Esophagus squamous epithelium (tissue), 5 donors: ENCODE results near the gene INPPL1. TPM values are rescaled to one million over a fixed set of nuclear protein-coding genes. Genes with fewer than 3 reads are reported as not detected.

ENCODE experiments used
- DNase-seq: peaks from one replicate; lab custom pipeline; 2025; lab: John Stamatoyannopoulos, UW
- H3K27ac ChIP-seq, 4 donors: fragments of 200-600 bp; sonication (generic); one replicate each; pipeline ENCODE4 v1.5.1; 2016 to 2019; ENCODE audit warnings: mild to moderate bottlenecking in 1 of 4
- H3K27me3 ChIP-seq, 4 donors: fragments of 200-600 bp; sonication (generic); 1 replicate in 3 of 4; 2 replicates in 1 of 4; pipeline versions ENCODE4 v1.5.1 to v1.6.0; 2017 to 2021; ENCODE audit warnings: antibody characterized with exemption in 1 of 4
- H3K36me3 ChIP-seq, 3 donors: fragments of 200-600 bp; sonication (generic); one replicate each; pipeline ENCODE4 v1.5.1; 2016 to 2019
- H3K4me1 ChIP-seq, 3 donors: fragments of 200-600 bp; sonication (generic); one replicate each; pipeline ENCODE4 v1.5.1; 2017 to 2019
- H3K4me3 ChIP-seq, 4 donors: fragments of 200-600 bp; sonication (generic); 1 replicate in 3 of 4; 2 replicates in 1 of 4; pipeline ENCODE4 v1.5.1; 2016 to 2019; ENCODE audit warnings: mild to moderate bottlenecking in 2 of 4, moderate library complexity in 1 of 4
- H3K9me3 ChIP-seq, 3 donors: fragments of 200-600 bp; sonication (generic); one replicate each; pipeline ENCODE4 v1.5.1; 2016 to 2019
- CTCF ChIP-seq, 6 experiments: fragments of 450-650 bp in 4 of 6; fragments of 200-600 bp in 2 of 6; sonication (generic) in 2 of 6; IDR thresholded peaks; one replicate each; pipeline ENCODE4 v1.5.1; 2016 to 2019; ENCODE audit warnings: antibody characterized with exemption in 6 of 6, mild to moderate bottlenecking in 4 of 6, moderate library complexity in 4 of 6
- POLR2A ChIP-seq, 4 donors: fragments of 450-650 bp; IDR thresholded peaks; one replicate each; pipeline ENCODE4 v1.6.1; 2017; ENCODE audit warnings: antibody characterized with exemption in 4 of 4, mild to moderate bottlenecking in 4 of 4, moderate library complexity in 3 of 4
- WGBS, 2 donors: methylation state at CpG; one replicate each; pipeline ENCODE4 v1.1.5; 2018; 5-methylcytosine and 5-hydroxymethylcytosine counted together
- intact Hi-C: fragments of 100-400 bp; cut with DNase I; formaldehyde crosslinking; loops from one replicate; pipeline ENCODE4 v1.15.0; 2022
- total RNA-seq, 4 donors: library from RNA; depleted of rRNA; stranded (reverse); fragments of >200 nt; gene quantifications; one replicate each; pipeline ENCODE4 v1.1.0, GENCODE V29; 2016
- donor health status: DM: yes; HTN: yes; CAD: no.

Gene INPPL1
- total RNA-seq, 4 donors from 2014 or later: 22.4 to 61.2 (median 26.3) TPM

DNA sequence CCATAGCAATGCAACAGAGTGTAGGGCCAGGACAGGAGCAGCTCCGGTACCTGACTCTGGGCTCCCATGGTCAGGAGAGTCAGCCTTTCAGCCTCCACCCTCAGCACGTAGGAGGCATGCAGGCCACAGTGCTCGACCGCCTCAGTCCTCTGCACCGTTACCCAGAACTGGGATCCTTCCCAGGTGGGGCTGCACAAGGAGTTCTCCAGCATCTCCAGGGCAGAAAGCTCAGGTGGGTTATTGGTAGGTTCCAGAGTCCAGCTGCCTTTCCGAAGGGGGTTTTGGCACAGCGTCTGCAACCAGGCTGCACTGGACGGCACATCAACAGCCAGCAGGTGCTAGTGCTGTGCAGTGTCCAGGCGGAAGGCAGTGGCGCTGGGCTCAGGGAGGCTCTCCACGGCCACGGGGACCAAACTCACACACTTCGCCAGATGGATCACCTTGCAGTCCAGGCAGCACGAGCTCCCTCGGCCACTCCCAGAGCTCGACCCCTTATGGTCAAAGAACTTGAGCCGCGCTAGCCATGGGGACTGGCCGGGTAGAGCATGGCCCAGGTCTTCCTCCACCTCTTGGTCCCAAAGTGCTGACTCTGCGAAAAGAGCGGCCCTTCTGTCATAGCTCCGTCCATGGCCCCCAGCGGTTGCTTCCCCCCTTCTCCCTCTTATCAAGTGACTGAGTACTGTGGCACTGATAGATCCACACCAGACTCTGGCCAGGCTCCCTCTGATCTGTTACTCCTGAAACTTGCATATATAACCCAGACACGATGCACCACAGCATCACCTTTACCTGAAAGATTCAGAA is 26.3 kb downstream of the INPPL1 start:
- Histone ChIP-seq H3K4me1 (no peaks in the 10 kb centered on the region), H3K9me3 (no peaks in the 10 kb centered on the region), H3K27ac (no peak overlapping the region), H3K4me3 (no peak overlapping the region), H3K27me3 (peaks cover 0 to 79% (median 2%) of the 10 kb centered on the region in 4 donors), H3K36me3 (no peaks in the 10 kb centered on the region)
- intact Hi-C loops: no loop called here
- no peak for DNase-seq
- TF ChIP-seq CTCF (IDR thresholded peaks at IDR 0.05): no peak
- 80 to 85% methylated on average over 9 to 11 of the region's 24 CpGs for WGBS, 2 donors

DNA sequence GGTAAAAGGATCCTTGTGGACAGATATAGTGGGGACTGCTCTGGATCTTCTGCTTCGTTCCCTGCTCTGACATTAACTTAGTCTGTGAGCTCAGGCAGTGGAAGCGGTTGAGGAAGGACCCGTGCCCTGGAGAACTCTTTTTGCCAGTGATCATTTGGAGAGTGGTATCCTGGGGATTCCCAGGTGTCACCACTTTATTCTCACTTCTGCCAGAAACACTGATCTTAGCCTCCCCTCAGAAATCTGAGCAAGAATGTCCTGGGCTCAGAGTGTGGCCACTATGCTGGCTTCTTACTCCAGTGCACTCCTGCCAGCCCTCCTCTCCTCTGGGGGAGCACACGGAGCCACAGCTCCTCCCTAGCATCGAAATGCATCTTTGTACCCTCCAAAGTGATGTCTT is 27.0 kb downstream of the INPPL1 start:
- WGBS, 2 donors: 80 to 84% methylated on average over 5 of the region's 5 CpGs
- intact Hi-C loops: no loop called here
- Histone ChIP-seq H3K27ac (no peak overlapping the region), H3K9me3 (no peaks in the 10 kb centered on the region), H3K4me3 (no peak overlapping the region), H3K27me3 (peaks cover 0 to 72% (median 0%) of the 10 kb centered on the region in 4 donors), H3K4me1 (no peaks in the 10 kb centered on the region), H3K36me3 (no peaks in the 10 kb centered on the region)
- TF ChIP-seq POLR2A (IDR thresholded peaks at IDR 0.05) (no peak), CTCF (IDR thresholded peaks at IDR 0.05) (no peak)
- no peak for DNase-seq

GRCh38 chr11:72253392-72253791 is 28.8 kb downstream of the INPPL1 start:
- TF ChIP-seq CTCF (IDR thresholded peaks at IDR 0.05) (no peak), POLR2A (IDR thresholded peaks at IDR 0.05) (no peak)

GRCh38 chr11:72254299-72254993 is 29.9 kb downstream of the INPPL1 start:
- Histone ChIP-seq H3K4me3 (no peak overlapping the region), H3K4me1 (no peaks in the 10 kb centered on the region), H3K36me3 (no peaks in the 10 kb centered on the region), H3K27me3 (peaks cover 0 to 51% (median 0%) of the 10 kb centered on the region in 4 donors), H3K27ac (no peak overlapping the region), H3K9me3 (no peaks in the 10 kb centered on the region)
- intact Hi-C loops: no loop called here
- no peak for TF ChIP-seq POLR2A (IDR thresholded peaks at IDR 0.05)
- no peak for TF ChIP-seq CTCF (IDR thresholded peaks at IDR 0.05)
- DNase-seq: no peak
- 77 to 78% methylated on average over 3 to 5 of the region's 5 CpGs for WGBS, 2 donors

More at GRCh38 chr11:72253392-72253791, 28.8 kb downstream of the INPPL1 start:
- Histone ChIP-seq H3K4me3 (no peak overlapping the region), H3K36me3 (no peaks in the 10 kb centered on the region), H3K27ac (no peak overlapping the region), H3K27me3 (peaks cover 0 to 58% (median 0%) of the 10 kb centered on the region in 4 donors), H3K4me1 (no peaks in the 10 kb centered on the region), H3K9me3 (no peaks in the 10 kb centered on the region)
- 92 to 96% methylated on average over 3 of the region's 3 CpGs for WGBS, 2 donors
- intact Hi-C loops: no loop called here
- DNase-seq: no peak

- Histone ChIP-seq H3K27me3 (peaks cover 0 to 22% (median 0%) of the 10 kb centered on the region in 4 donors), H3K9me3 (no peaks in the 10 kb centered on the region), H3K36me3 (no peaks in the 10 kb centered on the region), H3K27ac (no peak overlapping the region), H3K4me3 (no peak overlapping the region), H3K4me1 (no peaks in the 10 kb centered on the region)
- no peak for DNase-seq
- no peak for TF ChIP-seq POLR2A (IDR thresholded peaks at IDR 0.05)
- no peak for TF ChIP-seq CTCF (IDR thresholded peaks at IDR 0.05)
- intact Hi-C loops: no loop called here
- 59 to 76% methylated on average over 2 of the region's 2 CpGs for WGBS, 2 donors
These were observed 33.0 kb downstream of the INPPL1 start for GRCh38 chr11:72257570-72257969.
